Endothelial cell of umbilical vein (primary cell): ENCODE measurements around the gene CNOT1. TPM values are rescaled to one million over a fixed set of nuclear protein-coding genes. Genes with fewer than 3 reads are reported as not detected.

Experiments used
- BruUV-seq: library from RNA; stranded (reverse); fragments of 400-500 nt; replicated peaks from 2 replicates; lab custom pipeline; 2021; lab: Mats Ljungman, UMichigan
- CTCF ChIA-PET: fragments of 300-600, 350-600 bp; sonication (Branson Sonifier 250); formaldehyde crosslinking; loops from one replicate; lab custom pipeline; 2021; ENCODE audit warnings: antibody characterized with exemption, inconsistent platforms; lab: Charles Lee
- POLR2A ChIA-PET: fragments of 300-600, 350-600 bp; sonication (Branson Sonifier 250); formaldehyde crosslinking; loops from one replicate; lab custom pipeline; 2021; ENCODE audit warnings: antibody characterized with exemption, inconsistent platforms; lab: Charles Lee
- DNase-seq: peaks from one replicate; pipeline ENCODE4 v3.0.0-alpha.2; 2011; ENCODE audit warnings: low read depth, low spot score
- FAIRE-seq: peaks from 2 replicates; lab custom pipeline; 2011; peaks lifted over from hg19 to GRCh38; lab: Jason Lieb, UNC
- H2AFZ ChIP-seq: 2 replicates; pipeline ENCODE4 v1.6.0; 2012; ENCODE audit warnings: low read depth, low read length, control low read depth, inconsistent platforms
- H3K27ac ChIP-seq: 2 replicates; pipeline ENCODE4 v1.5.1; 2011; ENCODE audit warnings: low read depth, mild to moderate bottlenecking, control low read depth, low read length, moderate library complexity; ENCODE audit not compliant: insufficient read depth
- H3K27me3 ChIP-seq, 2 experiments: 2 replicates each; pipeline versions ENCODE4 v1.6.0 to v1.6.1; 2011; ENCODE audit warnings: low read length in 2 of 2, mixed read lengths in 1 of 2; ENCODE audit not compliant: control insufficient read depth in 2 of 2, insufficient read depth in 2 of 2
- H3K36me3 ChIP-seq, 2 experiments: 2 replicates in 1 of 2; 3 replicates in 1 of 2; pipeline ENCODE4 v1.5.1; 2011; ENCODE audit warnings: low read length in 2 of 2, mild to moderate bottlenecking in 1 of 2, moderate library complexity in 1 of 2; ENCODE audit not compliant: control insufficient read depth in 2 of 2, insufficient read depth in 2 of 2; ENCODE audit errors: extremely low read depth in 1 of 2
- H3K4me1 ChIP-seq: 3 replicates; pipeline ENCODE4 v1.5.1; 2011; ENCODE audit warnings: mild to moderate bottlenecking, low read length; ENCODE audit not compliant: control insufficient read depth, insufficient read depth; ENCODE audit errors: extremely low read depth
- H3K4me2 ChIP-seq: 2 replicates; pipeline ENCODE4 v1.6.1; 2011; ENCODE audit warnings: low read length, control low read depth, mixed read lengths; ENCODE audit not compliant: insufficient read depth
- H3K4me3 ChIP-seq, 3 experiments: fragments of 200-600 bp in 1 of 3; sonication (generic), shearing (Covaris generic) in 1 of 3; replicated peaks in 1 of 3; 2 replicates each; pipeline ENCODE4 v1.5.1; 2011 to 2016; ENCODE audit warnings: control low read depth in 3 of 3, low read length in 3 of 3, mild to moderate bottlenecking in 2 of 3, inconsistent platforms in 1 of 3, low read depth in 1 of 3, moderate library complexity in 1 of 3; ENCODE audit not compliant: insufficient read depth in 1 of 3
- H3K79me2 ChIP-seq: 2 replicates; pipeline ENCODE4 v1.6.0; 2012; ENCODE audit warnings: low read length, inconsistent platforms; ENCODE audit not compliant: control insufficient read depth, insufficient read depth
- H3K9ac ChIP-seq: replicated peaks from 2 replicates; pipeline ENCODE3; 2011; ENCODE audit warnings: low read length, control low read depth; ENCODE audit not compliant: insufficient read depth; ENCODE audit errors: extremely low read depth
- H3K9me1 ChIP-seq: replicated peaks from 3 replicates; pipeline ENCODE4 v1.6.0; 2011; ENCODE audit warnings: mild to moderate bottlenecking, low read length; ENCODE audit not compliant: control insufficient read depth, insufficient read depth; ENCODE audit errors: extremely low read depth
- H3K9me3 ChIP-seq: replicated peaks from 2 replicates; pipeline ENCODE4 v1.5.1; 2012; ENCODE audit warnings: low read length, inconsistent platforms; ENCODE audit not compliant: control insufficient read depth, insufficient read depth
- H4K20me1 ChIP-seq: replicated peaks from 2 replicates; pipeline ENCODE3; 2011; ENCODE audit warnings: mild to moderate bottlenecking, low read length; ENCODE audit not compliant: control insufficient read depth, insufficient read depth; ENCODE audit errors: extremely low read depth
- EZH2 ChIP-seq: IDR thresholded peaks from 2 replicates; pipeline ENCODE4 v1.6.1; 2012; ENCODE audit warnings: borderline replicate concordance, low read depth, mild to moderate bottlenecking, moderate library complexity, low read length, inconsistent platforms; ENCODE audit not compliant: severe bottlenecking
- JUN ChIP-seq: IDR thresholded peaks from 2 replicates; pipeline ENCODE4 v1.6.1; 2011; ENCODE audit warnings: borderline replicate concordance, low read depth; ENCODE audit not compliant: insufficient read length, insufficient read depth
- MAX ChIP-seq: IDR thresholded peaks from 2 replicates; pipeline ENCODE4 v1.6.1; 2011; ENCODE audit not compliant: insufficient read depth, insufficient read length
- MYC ChIP-seq: IDR thresholded peaks from one replicate; pipeline ENCODE4 v1.6.1; 2011; ENCODE audit warnings: mild to moderate bottlenecking, low read depth, low read length
- POLR2A ChIP-seq: IDR thresholded peaks from 2 replicates; pipeline ENCODE4 v1.6.1; 2012; ENCODE audit warnings: low read depth, mild to moderate bottlenecking, control low read depth, low read length
- POLR2AphosphoS5 ChIP-seq: IDR thresholded peaks from 2 replicates; pipeline ENCODE4 v1.6.1; 2012; ENCODE audit warnings: low read depth, mild to moderate bottlenecking, control low read depth, low read length, moderate library complexity; ENCODE audit not compliant: insufficient read depth
- dilution Hi-C: fragments of 300-500 bp; cut with MboI; formaldehyde crosslinking; loops from one replicate; pipeline ENCODE4 v1.15.0; 2019; ENCODE audit warnings: low sequenced_read_pairs; ENCODE audit not compliant: extremely low pct_ligation_motif_present
- intact Hi-C: fragments of 100-400 bp; cut with micrococcal nuclease; formaldehyde crosslinking; loops from one replicate; pipeline ENCODE4 v1.10.0; 2022
- polyA plus RNA-seq, 4 experiments: library from polyadenylated mRNA; depleted of rRNA in 3 of 4; stranded (reverse) in 3 of 4; unstranded in 1 of 4; fragments of >200 nt; gene quantifications; 2 replicates each; pipeline versions ENCODE4 v1.2.1 to v1.2.3, GENCODE V29; 2011 to 2012; ENCODE audit warnings: missing spikeins in 1 of 4
- total RNA-seq: library from RNA; stranded (reverse); gene quantifications from 2 replicates; pipeline ENCODE4 v1.2.3, GENCODE V29; 2021
- TF ChIP-seq, protein P1 (sequence below), 2 donors: IDR thresholded peaks; 1 replicate in 1 of 2; 2 replicates in 1 of 2; pipeline ENCODE4 v1.5.1; 2011; ENCODE audit warnings: low read length in 2 of 2, mild to moderate bottlenecking in 2 of 2, moderate library complexity in 2 of 2, control low read depth in 1 of 2, inconsistent platforms in 1 of 2, low read depth in 1 of 2; ENCODE audit not compliant: insufficient read depth in 1 of 2; ENCODE audit errors: extremely low read depth in 1 of 2

The CNOT1 gene
- total and polyA plus RNA-seq, 2 donors (not counting 3 experiments of a cell fraction or from before 2014, with no cell fraction given) = 142 to 151 TPM

DNA sequence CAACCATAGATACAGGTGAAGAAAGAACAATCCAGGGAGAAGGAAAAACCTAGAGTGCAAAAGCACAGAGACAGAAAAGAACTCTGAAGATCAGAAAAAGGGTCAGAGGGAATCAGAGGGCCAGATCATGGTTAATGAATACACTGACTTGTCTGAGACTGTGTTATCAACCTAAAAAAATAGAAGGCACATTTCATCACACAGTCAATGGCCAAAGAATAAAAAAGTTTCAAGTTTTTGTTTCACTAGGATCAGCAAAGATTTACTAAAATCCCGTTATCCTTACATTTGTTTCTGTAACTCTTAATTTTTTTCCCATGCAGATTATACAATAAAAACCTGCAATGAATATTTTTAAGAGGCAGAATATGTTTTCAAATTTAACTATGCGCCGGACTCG lies 38.5 kb downstream of the CNOT1 start:
- ChIA-PET CTCF (no interaction called here), POLR2A (no interaction called here)

GRCh38 chr16:58589326-58589905 lies 40.2 kb downstream of the CNOT1 start:
- CTCF ChIA-PET = interaction anchor here (1.2 to 1.6 kb wide), 3 partner anchors 65 to 167 kb away, joined by 3 to 8 read pairs (median 5); no protein-coding TSS in a partner anchor
- no peaks in the 10 kb centered on the region for H3K4me1 ChIP-seq
- peaks cover 13 to 22% of the 10 kb centered on the region in 2 experiments for H3K36me3 ChIP-seq
- no peaks in the 10 kb centered on the region for H3K27me3 ChIP-seq
- DNase-seq (no peak), FAIRE-seq (no peak)
- H3K4me3 ChIP-seq = no peak overlapping the region
- intact Hi-C loops (no loop called here), dilution Hi-C loops (no loop called here)
- no peak overlapping the region for H2AFZ ChIP-seq
- no peak overlapping the region for H3K4me2 ChIP-seq
- H4K20me1 ChIP-seq = no peaks in the 10 kb centered on the region
- no peak overlapping the region for H3K27ac ChIP-seq
- peaks cover 33% of the 10 kb centered on the region for H3K79me2 ChIP-seq
- no peaks in the 10 kb centered on the region for H3K9me3 ChIP-seq
- BruUV-seq = no TSS peak
- H3K9ac ChIP-seq = no peak overlapping the region
- H3K9me1 ChIP-seq = no peaks in the 10 kb centered on the region
- TF ChIP-seq, protein P1, sequence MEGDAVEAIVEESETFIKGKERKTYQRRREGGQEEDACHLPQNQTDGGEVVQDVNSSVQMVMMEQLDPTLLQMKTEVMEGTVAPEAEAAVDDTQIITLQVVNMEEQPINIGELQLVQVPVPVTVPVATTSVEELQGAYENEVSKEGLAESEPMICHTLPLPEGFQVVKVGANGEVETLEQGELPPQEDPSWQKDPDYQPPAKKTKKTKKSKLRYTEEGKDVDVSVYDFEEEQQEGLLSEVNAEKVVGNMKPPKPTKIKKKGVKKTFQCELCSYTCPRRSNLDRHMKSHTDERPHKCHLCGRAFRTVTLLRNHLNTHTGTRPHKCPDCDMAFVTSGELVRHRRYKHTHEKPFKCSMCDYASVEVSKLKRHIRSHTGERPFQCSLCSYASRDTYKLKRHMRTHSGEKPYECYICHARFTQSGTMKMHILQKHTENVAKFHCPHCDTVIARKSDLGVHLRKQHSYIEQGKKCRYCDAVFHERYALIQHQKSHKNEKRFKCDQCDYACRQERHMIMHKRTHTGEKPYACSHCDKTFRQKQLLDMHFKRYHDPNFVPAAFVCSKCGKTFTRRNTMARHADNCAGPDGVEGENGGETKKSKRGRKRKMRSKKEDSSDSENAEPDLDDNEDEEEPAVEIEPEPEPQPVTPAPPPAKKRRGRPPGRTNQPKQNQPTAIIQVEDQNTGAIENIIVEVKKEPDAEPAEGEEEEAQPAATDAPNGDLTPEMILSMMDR (IDR thresholded peaks at IDR 0.05; ENCODE audit: extremely low read depth in 1 of 2, insufficient read depth in 1 of 2, low read depth in 1 of 2, low read length in 2 of 2) = no peak
- TF ChIP-seq EZH2 (no peak), POLR2A (no peak)
- POLR2A ChIA-PET = no interaction called here

More for the DNA sequence above, 38.5 kb downstream of the CNOT1 start:
- H3K4me2 ChIP-seq = no peak overlapping the region
- no peak overlapping the region for H3K9ac ChIP-seq
- TF ChIP-seq MYC (no peak), JUN (no peak), POLR2AphosphoS5 (no peak), MAX (no peak), POLR2A (no peak)
- DNase-seq = no peak
- H3K36me3 ChIP-seq = peaks cover 14 to 15% of the 10 kb centered on the region in 2 experiments
- H3K27me3 ChIP-seq = no peaks in the 10 kb centered on the region
- no peaks in the 10 kb centered on the region for H3K9me1 ChIP-seq
- H3K27ac ChIP-seq = no peak overlapping the region
- intact Hi-C loops = no loop called here
- H3K79me2 ChIP-seq = peaks cover 34% of the 10 kb centered on the region
- H2AFZ ChIP-seq = no peak overlapping the region
- H3K4me1 ChIP-seq = no peaks in the 10 kb centered on the region
- no peaks in the 10 kb centered on the region for H4K20me1 ChIP-seq
- dilution Hi-C loops = no loop called here
- FAIRE-seq = no peak
- BruUV-seq = no TSS peak
- H3K9me3 ChIP-seq = no peaks in the 10 kb centered on the region
- no peak overlapping the region for H3K4me3 ChIP-seq
